Lower leg skin (tissue), 4 donors: ENCODE measurements around the gene GAB1. TPM values are rescaled to one million over a fixed set of nuclear protein-coding genes. Genes with fewer than 3 reads are reported as not detected.

Experiments used
- DNase-seq, 2 donors: peaks; one replicate each; pipeline ENCODE4 v3.0.0-alpha.2; 2019; ENCODE audit warnings: low spot score in 2 of 2
- H3K4me3 ChIP-seq: fragments of 200-600 bp; sonication (generic); 2 replicates; pipeline ENCODE4 v1.5.1; 2017; ENCODE audit warnings: mild to moderate bottlenecking, low read depth; ENCODE audit not compliant: poor library complexity, severe bottlenecking
- CTCF ChIP-seq, 3 donors: fragments of 450-650 bp; IDR thresholded peaks; one replicate each; pipeline ENCODE4 v1.5.1; 2016; ENCODE audit warnings: antibody characterized with exemption in 3 of 3, mild to moderate bottlenecking in 3 of 3, moderate library complexity in 2 of 3
- POLR2A ChIP-seq, 2 donors: fragments of 450-650 bp; IDR thresholded peaks; one replicate each; pipeline ENCODE4 v1.6.1; 2016 to 2017; ENCODE audit warnings: antibody characterized with exemption in 2 of 2, mild to moderate bottlenecking in 1 of 2, moderate library complexity in 1 of 2
- WGBS, 2 donors: methylation state at CpG; one replicate each; pipeline ENCODE4 v1.1.5; 2018; 5-methylcytosine and 5-hydroxymethylcytosine counted together
- intact Hi-C: fragments of 100-400 bp; cut with DNase I; formaldehyde crosslinking; loops from one replicate; pipeline ENCODE4 v1.15.0; 2023; ENCODE audit warnings: low total_unique reads
- total RNA-seq, 4 donors: library from RNA; depleted of rRNA; stranded (reverse); fragments of >200 nt; gene quantifications; one replicate each; pipeline ENCODE4 v1.1.0, GENCODE V29; 2016

The GAB1 gene
- total RNA-seq, 4 donors from 2014 or later = 25.7 to 42.9 (median 37.3) TPM

DNA sequence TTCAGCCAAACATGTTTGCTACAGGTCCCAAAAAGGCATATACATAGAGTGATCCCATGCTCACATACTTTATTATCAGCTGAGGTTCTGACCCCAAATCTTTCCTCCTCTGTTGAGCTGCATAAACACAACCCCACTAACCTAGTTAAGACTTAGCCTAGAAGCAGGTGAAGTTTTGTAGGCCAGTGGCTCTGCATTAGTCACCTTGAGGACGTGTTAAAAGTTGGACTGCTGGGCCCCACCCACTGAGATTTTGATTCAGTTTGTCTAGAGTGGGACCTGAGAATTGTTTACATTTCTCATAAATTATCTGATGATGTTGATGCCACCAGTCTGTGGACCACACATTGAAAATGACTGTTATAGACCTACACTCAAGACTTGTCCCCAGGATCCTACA lies 43.8 kb upstream of the GAB1 start:
- no peak for TF ChIP-seq POLR2A (IDR thresholded peaks at IDR 0.05)
- TF ChIP-seq CTCF (IDR thresholded peaks at IDR 0.05) = no peak
- 59 to 77% methylated on average over 1 of the region's 1 CpG for WGBS, 2 donors
- DNase-seq = no peak
- intact Hi-C loops = no loop called here
- H3K4me3 ChIP-seq = no peak overlapping the region

GRCh38 chr4:143294310-143294709 lies 42.4 kb upstream of the GAB1 start:
- DNase-seq = peak in 1 of 2 donors; percentile 54
- WGBS, 2 donors = 15 to 16% methylated on average over 3 of the region's 3 CpGs
- TF ChIP-seq CTCF (IDR thresholded peaks at IDR 0.05) (no peak), POLR2A (IDR thresholded peaks at IDR 0.05) (no peak)
- H3K4me3 ChIP-seq = no peak overlapping the region
- intact Hi-C loops = no loop called here

DNA sequence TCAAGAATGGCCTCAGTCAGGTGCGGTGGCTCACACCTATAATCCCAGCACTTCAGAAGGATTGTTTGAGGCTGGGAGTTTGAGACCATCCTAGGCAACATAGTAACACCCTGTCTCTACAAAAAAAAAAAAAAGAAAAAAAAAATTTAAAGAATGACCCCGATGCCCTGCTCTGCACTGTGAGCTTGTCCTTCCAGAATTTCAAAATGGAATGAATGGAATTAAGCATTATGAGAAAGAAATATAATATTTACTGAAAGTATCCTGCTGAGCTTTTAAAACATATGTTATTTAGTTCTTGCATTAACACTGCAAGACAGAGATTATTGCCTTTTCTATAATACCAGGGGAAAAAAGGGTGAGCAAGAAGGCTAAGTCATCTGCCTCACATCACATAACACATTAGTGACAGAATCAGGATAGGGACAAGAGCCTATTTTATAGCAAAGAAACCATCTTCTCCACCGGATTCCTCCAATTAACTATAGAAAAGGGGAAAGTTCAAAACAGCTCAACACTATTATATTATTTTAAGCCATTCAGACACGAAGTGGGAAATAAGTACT lies 41.9 kb upstream of the GAB1 start:
- no peak for DNase-seq
- no peak overlapping the region for H3K4me3 ChIP-seq
- intact Hi-C loops = no loop called here
- TF ChIP-seq POLR2A (IDR thresholded peaks at IDR 0.05) (no peak), CTCF (IDR thresholded peaks at IDR 0.05) (no peak)
- WGBS, 2 donors = 59 to 65% methylated on average over 4 of the region's 4 CpGs

DNA sequence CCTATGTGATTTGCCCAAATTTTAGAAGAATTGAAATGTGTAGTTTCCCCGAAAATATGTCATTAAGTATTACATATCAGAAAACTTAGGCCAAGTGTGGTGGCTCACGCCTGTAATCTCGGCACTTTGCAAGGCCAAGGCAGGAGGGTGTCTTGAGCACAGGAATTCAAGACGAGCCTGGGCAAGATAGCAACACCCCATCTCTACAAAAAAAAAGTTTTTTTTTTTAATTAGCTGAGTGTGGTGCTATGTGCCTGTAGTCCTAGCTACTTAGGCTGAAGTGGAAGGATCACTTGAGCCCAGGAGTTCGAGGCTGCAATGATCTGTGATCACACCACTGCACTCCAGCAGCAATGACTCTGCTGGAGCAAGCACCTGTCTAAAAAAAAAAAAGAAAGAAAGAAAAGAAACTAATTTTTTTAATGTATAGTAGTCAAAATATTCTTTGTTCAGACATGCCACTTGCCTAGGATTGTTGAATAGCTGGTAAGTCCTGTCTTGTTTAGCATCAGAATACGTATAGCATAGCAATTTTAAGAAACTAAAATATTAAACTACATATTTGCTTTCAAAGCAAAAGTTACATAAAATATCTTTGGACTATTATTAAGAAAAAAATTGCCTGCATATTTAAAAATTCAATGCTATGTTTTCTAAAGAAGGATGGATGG lies 40.1 kb upstream of the GAB1 start:
- H3K4me3 ChIP-seq = no peak overlapping the region
- no peak for DNase-seq
- intact Hi-C loops = no loop called here
- whole genome bisulfite sequencing, 2 donors = 54 to 64% methylated on average over 6 of the region's 6 CpGs
- TF ChIP-seq CTCF (IDR thresholded peaks at IDR 0.05) (no peak), POLR2A (IDR thresholded peaks at IDR 0.05) (no peak)

GRCh38 chr4:143300860-143301259 lies 35.8 kb upstream of the GAB1 start:
- 78 to 83% methylated on average over 2 of the region's 2 CpGs for WGBS, 2 donors
- no peak for DNase-seq
- intact Hi-C loops = no loop called here
- TF ChIP-seq POLR2A (IDR thresholded peaks at IDR 0.05) = no peak
- no peak for TF ChIP-seq CTCF (IDR thresholded peaks at IDR 0.05)
- no peak overlapping the region for H3K4me3 ChIP-seq

DNA sequence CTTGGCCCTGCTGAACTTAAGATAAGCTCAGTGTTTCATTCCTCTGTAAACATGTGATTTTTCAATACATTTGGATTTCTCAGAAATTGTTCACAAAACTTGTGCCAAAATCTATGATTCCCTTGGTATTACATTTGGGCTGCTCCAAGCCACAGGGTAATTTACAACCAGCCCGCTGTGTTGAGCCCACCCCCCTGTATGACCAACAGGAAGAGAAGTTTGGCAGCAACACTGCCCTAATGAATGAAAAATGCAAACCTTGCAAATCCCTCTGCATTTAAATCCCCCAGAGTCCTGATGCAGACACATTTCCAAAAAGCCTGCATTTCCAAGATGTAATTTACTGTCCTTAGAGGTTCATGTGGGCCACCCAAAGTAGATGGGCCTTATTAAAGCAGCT lies 34.1 kb upstream of the GAB1 start:
- 20 to 22% methylated on average over 1 of the region's 1 CpG for WGBS, 2 donors

More for the DNA sequence above, 34.1 kb upstream of the GAB1 start:
- no peak overlapping the region for H3K4me3 ChIP-seq
- intact Hi-C loops = no loop called here
- TF ChIP-seq POLR2A (IDR thresholded peaks at IDR 0.05) = no peak
- no peak for TF ChIP-seq CTCF (IDR thresholded peaks at IDR 0.05)
- DNase-seq = no peak
